ENCODE data around the gene AAK1. TPM values are rescaled to one million over a fixed set of nuclear protein-coding genes. Genes with fewer than 3 reads are reported as not detected.
"Not testable (repeated sequence)": the region's sequence is repeated elsewhere in the genome, so short reads cannot be mapped to it uniquely, and the experiment has no call there.

Gene AAK1
- total and polyA plus RNA-seq, 3 experiments from 2014 or later, result 71.7 to 114 (median 74.0) TPM

DNA sequence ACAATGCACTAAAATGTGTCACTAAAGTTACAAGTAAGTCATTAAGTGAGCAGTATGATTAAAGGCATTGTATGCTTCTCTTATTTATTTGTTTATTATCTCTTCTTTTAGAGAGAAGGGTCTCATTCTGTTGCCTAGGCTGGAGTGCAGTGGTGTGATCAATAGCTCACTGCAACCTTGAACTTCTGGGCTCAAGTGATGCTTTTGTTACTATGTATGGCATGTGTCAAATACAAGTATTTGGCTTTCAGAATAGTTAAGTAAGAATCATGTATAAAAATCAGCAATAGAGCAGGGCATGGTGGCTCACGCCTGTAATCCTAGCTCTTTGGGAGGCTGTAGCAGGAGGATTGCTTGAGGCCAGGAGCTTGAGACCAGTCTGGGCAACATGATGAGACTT is 15.8 kb upstream of the AAK1 start:
- DNase-seq, result no peak
- Histone ChIP-seq H3K27me3 (ENCODE audit: insufficient read depth, low read length, poor library complexity, severe bottlenecking) (no peaks in the 10 kb centered on the region), H3K27ac (ENCODE audit: low read depth, low read length) (no peak overlapping the region), H3K4me3 (ENCODE audit: low read length) (no peak overlapping the region), H3K36me3 (ENCODE audit: insufficient read depth, low read length) (no peaks in the 10 kb centered on the region), H3K9me3 (ENCODE audit: low read length) (no peaks in the 10 kb centered on the region), H3K4me1 (ENCODE audit: insufficient read depth, low read length) (peaks cover 5% of the 10 kb centered on the region)
- Mint-ChIP-seq H3K36me3 (peaks cover 0 to 6% (median 0%) of the 10 kb centered on the region in 3 donors), H3K9me3 (peaks cover 0 to 7% (median 3%) of the 10 kb centered on the region in 5 donors), H3K27ac (peak overlapping the region in 1 of 8 donors; percentile 61), H3K4me3 (no peak overlapping the region), H3K27me3 (peaks cover 0 to 1% of the 10 kb centered on the region in 2 donors), H3K4me1 (peaks cover 9 to 19% (median 16%) of the 10 kb centered on the region in 3 donors)
- CTCF ChIA-PET, result no interaction called here
- POLR2A ChIA-PET, result no interaction called here

DNA sequence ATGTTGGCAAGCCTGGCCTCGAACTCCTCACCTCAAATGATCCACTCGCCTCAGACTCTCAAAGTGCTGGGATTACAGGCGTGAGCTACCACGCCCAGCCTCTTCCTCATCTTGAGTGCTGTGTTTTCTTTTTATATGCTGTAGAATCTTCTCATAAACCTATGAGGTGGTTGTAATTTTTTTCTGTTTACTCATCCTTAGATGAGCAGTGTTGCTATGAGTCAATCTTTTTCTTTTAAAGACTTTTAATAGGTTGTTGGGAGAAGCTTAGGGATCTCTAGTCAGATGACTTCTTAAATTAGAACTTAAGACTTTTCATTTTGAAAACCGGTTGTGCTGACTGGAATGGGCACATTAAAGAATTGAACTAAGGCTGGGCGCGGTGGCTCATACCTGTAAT is 8.7 kb upstream of the AAK1 start:
- Histone ChIP-seq H3K4me1 (ENCODE audit: insufficient read depth, low read length) (peaks cover 42% of the 10 kb centered on the region), H3K27me3 (ENCODE audit: insufficient read depth, low read length, poor library complexity, severe bottlenecking) (no peaks in the 10 kb centered on the region), H3K9me3 (ENCODE audit: low read length) (no peaks in the 10 kb centered on the region), H3K36me3 (ENCODE audit: insufficient read depth, low read length) (no peaks in the 10 kb centered on the region), H3K4me3 (ENCODE audit: low read length) (no peak overlapping the region), H3K27ac (ENCODE audit: low read depth, low read length) (no peak overlapping the region)
- H3K27me3 Mint-ChIP-seq, result no peaks in the 10 kb centered on the region
- peaks cover 40 to 58% (median 50%) of the 10 kb centered on the region in 3 donors for H3K4me1 Mint-ChIP-seq
- H3K27ac Mint-ChIP-seq, result peak overlapping the region in 5 of 8 donors; percentile 24 to 72 (median 64)
- ChIA-PET CTCF (interaction anchor here (1.1 to 3.0 kb wide), 5 partner anchors 11 to 87 kb away, joined by 3 to 16 read pairs (median 3); no protein-coding TSS in a partner anchor), POLR2A (interaction anchor here (0.7 kb wide), 1 partner anchor 12 kb away, joined by 3 read pairs; no protein-coding TSS in a partner anchor)
- peaks cover 0 to 5% (median 0%) of the 10 kb centered on the region in 3 donors for H3K36me3 Mint-ChIP-seq
- no peaks in the 10 kb centered on the region for H3K9me3 Mint-ChIP-seq
- DNase-seq, result no peak
- H3K4me3 Mint-ChIP-seq, result peak overlapping the region in 6 of 7 donors; percentile 30 to 70 (median 52)

DNA sequence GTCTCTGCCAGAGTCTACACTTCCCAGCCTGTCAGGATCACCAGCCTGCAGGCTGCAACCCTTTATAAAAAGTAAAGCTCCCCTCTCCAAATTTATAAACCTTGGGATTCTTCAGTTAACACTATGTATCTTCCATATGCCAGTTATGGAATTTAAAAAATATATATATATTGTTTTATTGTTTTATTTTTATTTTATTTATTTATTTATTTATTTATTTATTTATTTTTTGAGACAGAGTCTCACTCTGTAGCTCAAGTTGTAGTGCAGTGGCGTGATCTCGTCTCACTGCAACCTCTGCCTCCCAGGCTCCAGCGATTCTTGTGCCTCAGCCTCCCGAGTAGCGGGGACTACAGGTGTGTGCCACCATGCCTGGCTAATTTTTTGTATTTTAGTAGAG is 3.7 kb upstream of the AAK1 start:
- H3K27ac ChIP-seq (ENCODE audit: low read depth, low read length); POLR2A ChIA-PET: not testable (repeated sequence)
- CTCF ChIA-PET, result interaction anchor here (0.9 to 9.4 kb wide), 4 partner anchors 40 to 82 kb away, joined by 3 to 66 read pairs (median 14); no protein-coding TSS in a partner anchor

DNA sequence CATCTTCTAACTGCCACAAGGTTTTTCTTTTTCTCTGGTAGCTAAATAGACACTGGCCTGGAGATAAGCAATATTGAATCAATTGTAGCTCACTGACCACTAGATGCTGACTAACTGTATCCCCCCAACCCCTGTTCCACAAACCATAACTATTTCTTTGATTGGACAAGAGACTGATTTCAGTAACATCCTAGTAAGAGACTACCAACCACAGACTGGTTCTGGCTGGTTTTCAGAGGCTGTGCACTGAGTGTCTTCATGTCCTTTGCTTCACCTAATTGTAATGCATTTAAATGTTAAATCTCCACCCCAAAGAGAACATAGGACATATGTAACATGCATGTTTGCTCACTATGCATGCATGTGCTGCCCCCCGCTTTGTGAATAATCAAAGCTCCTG is 3.2 kb upstream of the AAK1 start:
- peaks cover 0 to 4% of the 10 kb centered on the region in 2 donors for H3K27me3 Mint-ChIP-seq
- H3K4me3 ChIP-seq (ENCODE audit: low read length), result peak overlapping the region; percentile 79

More for the DNA sequence above, 3.7 kb upstream of the AAK1 start:
- peaks cover 61% of the 10 kb centered on the region for H3K4me1 ChIP-seq (ENCODE audit: insufficient read depth, low read length)
- H3K4me3 ChIP-seq (ENCODE audit: low read length), result peak overlapping the region; percentile 79
- H3K36me3 Mint-ChIP-seq, result peaks cover 0 to 13% (median 0%) of the 10 kb centered on the region in 3 donors
- H3K9me3 ChIP-seq (ENCODE audit: low read length); H3K27me3 ChIP-seq (ENCODE audit: insufficient read depth, low read length, poor library complexity, severe bottlenecking); H3K9me3 Mint-ChIP-seq; H3K36me3 ChIP-seq (ENCODE audit: insufficient read depth, low read length); H3K27me3 Mint-ChIP-seq; DNase-seq: not testable (repeated sequence)
- peaks cover 56 to 68% (median 66%) of the 10 kb centered on the region in 3 donors for H3K4me1 Mint-ChIP-seq
- H3K4me3 Mint-ChIP-seq, result peak overlapping the region; percentile 13 to 99 (median 94)
- H3K27ac Mint-ChIP-seq, result peak overlapping the region; percentile 85 to 95 (median 93)

DNA sequence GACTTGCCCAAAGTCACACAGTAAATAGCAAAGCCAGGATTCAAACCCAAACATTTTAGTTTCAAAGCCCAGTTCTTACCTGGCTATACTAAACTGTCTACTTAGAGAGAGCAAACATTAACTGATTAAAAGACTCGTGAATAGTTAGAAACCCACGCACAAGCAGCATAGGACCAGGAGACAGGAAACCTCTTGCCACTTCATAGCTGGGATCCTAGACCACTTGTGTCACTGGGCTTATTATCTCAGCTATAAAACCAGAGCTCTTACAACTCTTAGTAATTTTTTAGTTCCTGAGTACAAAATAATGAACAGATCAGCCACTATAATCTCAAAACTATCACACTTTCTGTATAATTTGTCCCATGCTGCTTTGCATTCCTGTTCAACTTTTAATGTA is 2.4 kb upstream of the AAK1 start:
- Mint-ChIP-seq H3K9me3 (peaks cover 0 to 2% (median 0%) of the 10 kb centered on the region in 5 donors), H3K4me3 (peak overlapping the region; percentile 89 to 99 (median 96)), H3K27ac (peak overlapping the region; percentile 27 to 95 (median 93)), H3K36me3 (peaks cover 0 to 25% (median 4%) of the 10 kb centered on the region in 3 donors), H3K27me3 (peaks cover 0 to 4% of the 10 kb centered on the region in 2 donors), H3K4me1 (peaks cover 53 to 67% (median 62%) of the 10 kb centered on the region in 3 donors)
- Histone ChIP-seq H3K36me3 (ENCODE audit: insufficient read depth, low read length) (no peaks in the 10 kb centered on the region), H3K27ac (ENCODE audit: low read depth, low read length) (no peak overlapping the region), H3K4me1 (ENCODE audit: insufficient read depth, low read length) (peaks cover 50% of the 10 kb centered on the region), H3K4me3 (ENCODE audit: low read length) (peak overlapping the region; percentile 79), H3K9me3 (ENCODE audit: low read length) (no peaks in the 10 kb centered on the region), H3K27me3 (ENCODE audit: insufficient read depth, low read length, poor library complexity, severe bottlenecking) (no peaks in the 10 kb centered on the region)
- POLR2A ChIA-PET, result interaction anchor here (0.6 to 3.8 kb wide), 8 partner anchors 11 to 479 kb away, joined by 3 to 14 read pairs (median 4); partner anchors contain the start of gene NFU1
- peak in 2 of 5 donors; percentile 57 to 70 for DNase-seq
- CTCF ChIA-PET, result interaction anchor here (1.1 to 9.4 kb wide), 14 partner anchors 13 to 85 kb away, joined by 3 to 66 read pairs (median 6); no protein-coding TSS in a partner anchor

More for the DNA sequence above, 3.2 kb upstream of the AAK1 start:
- no peak overlapping the region for H3K27ac ChIP-seq (ENCODE audit: low read depth, low read length)
- peaks cover 0 to 2% (median 0%) of the 10 kb centered on the region in 5 donors for H3K9me3 Mint-ChIP-seq
- ChIA-PET POLR2A (interaction anchor here (0.5 to 1.1 kb wide), 2 partner anchors 478 to 1330 kb away, joined by 3 read pairs; no protein-coding TSS in a partner anchor), CTCF (interaction anchor here (0.9 to 9.4 kb wide), 5 partner anchors 37 to 81 kb away, joined by 3 to 66 read pairs (median 5); no protein-coding TSS in a partner anchor)
- no peaks in the 10 kb centered on the region for H3K27me3 ChIP-seq (ENCODE audit: insufficient read depth, low read length, poor library complexity, severe bottlenecking)
- H3K27ac Mint-ChIP-seq, result peak overlapping the region; percentile 85 to 95 (median 93)
- H3K36me3 ChIP-seq (ENCODE audit: insufficient read depth, low read length), result no peaks in the 10 kb centered on the region
- peaks cover 56% of the 10 kb centered on the region for H3K4me1 ChIP-seq (ENCODE audit: insufficient read depth, low read length)
- no peak for DNase-seq
- H3K4me3 Mint-ChIP-seq, result peak overlapping the region; percentile 13 to 99 (median 94)
- no peaks in the 10 kb centered on the region for H3K9me3 ChIP-seq (ENCODE audit: low read length)
- H3K36me3 Mint-ChIP-seq, result peaks cover 0 to 18% (median under 1%) of the 10 kb centered on the region in 3 donors
- H3K4me1 Mint-ChIP-seq, result peaks cover 54 to 66% (median 62%) of the 10 kb centered on the region in 3 donors

DNA sequence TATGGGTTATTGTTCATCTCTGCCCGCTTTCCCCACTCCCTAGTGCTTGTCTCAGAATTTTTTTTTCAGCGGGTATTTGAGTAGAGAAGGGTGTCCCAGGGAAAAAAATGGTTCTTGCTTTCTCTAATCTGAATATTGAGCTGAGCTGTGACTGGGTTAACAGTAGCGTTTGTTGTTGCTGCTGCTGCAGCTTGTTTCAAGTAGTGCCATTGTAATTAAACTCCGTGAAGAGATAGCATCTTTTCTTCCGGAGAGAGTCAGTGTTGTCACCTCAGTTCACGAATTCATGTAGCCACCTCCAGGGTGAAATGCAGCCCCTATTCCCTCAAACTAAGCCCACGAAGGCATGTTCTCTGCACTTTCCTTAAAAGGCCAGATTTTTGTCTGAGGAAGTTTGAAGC is 1.5 kb upstream of the AAK1 start:
- H3K36me3 ChIP-seq (ENCODE audit: insufficient read depth, low read length), result no peaks in the 10 kb centered on the region
- peaks cover 0 to 33% (median 6%) of the 10 kb centered on the region in 3 donors for H3K36me3 Mint-ChIP-seq
- ChIA-PET CTCF (interaction anchor here (0.8 to 9.4 kb wide), 17 partner anchors 14 to 85 kb away, joined by 3 to 66 read pairs (median 5); no protein-coding TSS in a partner anchor), POLR2A (interaction anchor here (0.6 to 3.8 kb wide), 10 partner anchors 12 to 829 kb away, joined by 3 to 14 read pairs (median 5); partner anchors contain the start of genes NFU1 and PCYOX1)
- DNase-seq, result peak in 4 of 5 donors; percentile 17 to 80 (median 65)
- H3K27ac Mint-ChIP-seq, result peak overlapping the region; percentile 85 to 98 (median 94)
- H3K27ac ChIP-seq (ENCODE audit: low read depth, low read length), result peak overlapping the region; percentile 71
- H3K4me3 ChIP-seq (ENCODE audit: low read length), result peak overlapping the region; percentile 79
- H3K27me3 ChIP-seq (ENCODE audit: insufficient read depth, low read length, poor library complexity, severe bottlenecking), result no peaks in the 10 kb centered on the region
- H3K9me3 Mint-ChIP-seq, result peaks cover 0 to 2% (median 0%) of the 10 kb centered on the region in 5 donors
- no peaks in the 10 kb centered on the region for H3K9me3 ChIP-seq (ENCODE audit: low read length)
- peaks cover 45% of the 10 kb centered on the region for H3K4me1 ChIP-seq (ENCODE audit: insufficient read depth, low read length)
- H3K27me3 Mint-ChIP-seq, result peaks cover 0 to 4% of the 10 kb centered on the region in 2 donors
- peak overlapping the region; percentile 89 to 99 (median 96) for H3K4me3 Mint-ChIP-seq
- H3K4me1 Mint-ChIP-seq, result peaks cover 53 to 67% (median 62%) of the 10 kb centered on the region in 3 donors

DNA sequence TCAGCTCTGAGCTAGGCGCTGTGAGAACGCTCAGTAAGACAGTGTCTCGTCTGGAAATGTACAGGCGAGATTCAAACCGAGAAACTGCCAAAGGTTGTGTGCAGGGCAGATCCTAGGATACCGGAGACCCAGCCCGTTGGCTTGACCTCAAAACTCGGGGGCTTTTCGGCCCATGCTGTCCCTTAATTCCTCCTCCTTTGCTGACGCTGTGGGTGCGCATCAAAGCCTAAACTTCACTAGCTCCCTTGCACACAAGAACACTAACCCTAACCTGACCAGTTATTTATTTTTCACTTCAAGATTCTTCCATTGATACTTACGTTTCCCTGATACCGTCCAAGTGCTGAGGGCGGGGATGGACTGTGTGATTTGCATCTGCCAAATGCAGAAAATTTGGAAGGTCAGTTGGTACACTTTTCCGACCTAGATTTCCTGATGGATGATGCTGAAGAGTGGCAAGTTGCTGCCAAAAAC is 1.0 kb upstream of the AAK1 start:
- CTCF ChIA-PET, result interaction anchor here (0.8 to 9.4 kb wide), 17 partner anchors 16 to 172 kb away, joined by 3 to 66 read pairs (median 5); no protein-coding TSS in a partner anchor
- peaks cover 0 to 4% of the 10 kb centered on the region in 2 donors for H3K27me3 Mint-ChIP-seq
- peak overlapping the region; percentile 85 to 98 (median 94) for H3K27ac Mint-ChIP-seq
- H3K4me1 Mint-ChIP-seq, result peaks cover 55 to 70% (median 65%) of the 10 kb centered on the region in 3 donors
- peaks cover 45% of the 10 kb centered on the region for H3K4me1 ChIP-seq (ENCODE audit: insufficient read depth, low read length)
- peak overlapping the region; percentile 71 for H3K27ac ChIP-seq (ENCODE audit: low read depth, low read length)
- H3K4me3 Mint-ChIP-seq, result peak overlapping the region; percentile 89 to 99 (median 96)
- H3K4me3 ChIP-seq (ENCODE audit: low read length), result peak overlapping the region; percentile 79
- peaks cover 0 to 35% (median 6%) of the 10 kb centered on the region in 3 donors for H3K36me3 Mint-ChIP-seq
- peaks cover 0 to 2% (median 0%) of the 10 kb centered on the region in 5 donors for H3K9me3 Mint-ChIP-seq
- no peak for DNase-seq
- H3K36me3 ChIP-seq (ENCODE audit: insufficient read depth, low read length), result no peaks in the 10 kb centered on the region
- no peaks in the 10 kb centered on the region for H3K9me3 ChIP-seq (ENCODE audit: low read length)
- no peaks in the 10 kb centered on the region for H3K27me3 ChIP-seq (ENCODE audit: insufficient read depth, low read length, poor library complexity, severe bottlenecking)
- POLR2A ChIA-PET, result interaction anchor here (0.6 to 3.8 kb wide), 10 partner anchors 13 to 830 kb away, joined by 3 to 14 read pairs (median 8); partner anchors contain the start of genes NFU1 and PCYOX1
